GM15510 (cell line): ENCODE measurements around the gene TRAF2.

Source experiments
- POLR2A ChIP-seq: IDR thresholded peaks from 3 replicates; pipeline ENCODE4 v1.6.1; 2011; ENCODE audit warnings: borderline replicate concordance; ENCODE audit not compliant: insufficient read length; ENCODE audit errors: extremely low read depth

TRAF2 gene

DNA sequence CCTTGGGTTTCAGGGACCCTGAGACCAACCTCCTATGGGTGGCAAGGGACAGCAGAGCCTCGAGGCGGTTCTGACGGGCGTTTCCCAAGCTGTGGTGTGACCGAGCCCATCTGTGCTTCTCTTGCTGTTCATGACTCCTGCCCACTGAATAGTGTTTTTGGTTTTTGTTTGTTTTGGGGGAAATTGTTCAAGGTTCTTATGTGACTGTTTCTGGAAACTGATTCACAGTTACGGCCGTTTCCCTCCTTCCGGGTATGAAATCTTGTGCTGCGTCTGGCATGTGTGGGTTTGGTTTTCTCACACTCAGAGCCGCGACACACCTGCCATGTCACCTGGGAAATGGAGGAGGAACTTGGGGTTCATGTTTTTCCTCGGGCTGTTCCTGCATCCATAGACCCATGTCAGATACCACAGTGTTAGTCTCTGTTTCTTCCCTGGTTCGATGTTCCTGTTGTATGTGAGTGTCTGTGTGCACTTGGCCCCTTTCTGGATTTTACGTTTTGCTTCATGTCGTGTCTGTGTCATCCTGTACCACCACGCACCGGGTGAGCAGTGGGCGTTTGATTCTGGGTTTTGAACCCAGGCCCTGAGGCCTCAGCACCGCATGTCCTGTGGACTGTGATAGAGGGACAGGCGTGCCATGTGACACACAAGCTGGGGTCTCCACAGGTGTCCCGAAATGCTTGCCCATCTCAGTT is 29.5 kb downstream of the TRAF2 start:
- no peak for TF ChIP-seq POLR2A

DNA sequence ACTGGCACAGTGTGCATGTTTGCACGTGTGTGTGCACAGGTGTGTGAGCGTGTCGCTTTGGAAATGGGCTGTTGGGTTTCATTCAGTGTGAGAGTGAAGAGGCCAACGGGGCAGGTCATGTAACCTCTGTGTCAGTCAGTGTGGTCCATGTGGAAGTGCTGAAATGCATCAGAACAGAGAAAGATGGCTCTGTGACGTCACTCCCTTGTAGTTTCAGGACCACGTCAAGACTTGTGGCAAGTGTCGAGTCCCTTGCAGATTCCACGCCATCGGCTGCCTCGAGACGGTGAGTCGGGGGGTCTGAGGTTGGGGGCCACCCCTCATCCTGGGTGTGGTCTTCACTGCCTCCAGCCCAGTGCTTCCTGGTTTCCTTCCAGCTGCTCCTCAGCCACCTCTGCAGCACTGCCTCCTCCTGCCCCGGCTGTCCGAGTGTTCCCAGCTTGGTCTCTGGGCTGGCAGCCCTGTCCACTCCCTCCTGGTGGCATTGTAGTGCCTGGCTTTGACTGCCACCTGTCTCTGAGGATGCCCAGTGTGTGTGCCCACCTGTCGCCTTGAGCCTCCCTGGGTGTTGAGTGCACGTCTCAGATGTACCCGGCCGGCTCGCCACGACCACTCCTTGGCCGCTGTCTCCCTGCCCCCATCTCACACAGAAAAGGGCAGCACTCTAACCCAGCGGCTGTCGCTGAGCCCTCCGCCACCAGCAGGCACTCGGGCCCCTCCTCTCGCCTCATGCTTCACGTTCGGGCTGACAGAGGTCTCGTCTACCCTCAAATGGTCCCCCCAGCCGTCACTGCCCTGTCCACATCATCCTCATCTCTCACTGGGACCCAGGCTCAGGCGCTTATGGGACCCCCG is 30.2 kb downstream of the TRAF2 start:
- TF ChIP-seq POLR2A: no peak

DNA sequence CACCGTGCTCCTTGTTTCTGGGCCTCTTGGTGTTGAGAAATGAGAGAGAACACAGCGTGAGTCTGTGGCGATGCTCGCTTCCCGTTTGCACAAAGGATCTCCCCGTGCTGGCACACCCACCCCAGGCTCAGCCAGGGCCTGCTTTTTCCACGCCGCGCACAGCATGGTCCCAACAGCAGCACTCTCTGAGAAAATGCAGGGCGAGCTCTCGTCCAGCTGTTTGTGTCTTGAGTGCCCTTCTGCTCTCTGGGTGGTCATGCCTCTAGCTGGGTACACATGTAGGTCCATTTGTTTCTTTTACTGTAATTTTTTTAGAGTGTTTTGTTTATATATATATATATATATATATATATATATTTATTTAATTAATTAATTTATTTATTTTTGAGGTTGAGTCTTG is 31.6 kb downstream of the TRAF2 start:
- TF ChIP-seq POLR2A: no peak

DNA sequence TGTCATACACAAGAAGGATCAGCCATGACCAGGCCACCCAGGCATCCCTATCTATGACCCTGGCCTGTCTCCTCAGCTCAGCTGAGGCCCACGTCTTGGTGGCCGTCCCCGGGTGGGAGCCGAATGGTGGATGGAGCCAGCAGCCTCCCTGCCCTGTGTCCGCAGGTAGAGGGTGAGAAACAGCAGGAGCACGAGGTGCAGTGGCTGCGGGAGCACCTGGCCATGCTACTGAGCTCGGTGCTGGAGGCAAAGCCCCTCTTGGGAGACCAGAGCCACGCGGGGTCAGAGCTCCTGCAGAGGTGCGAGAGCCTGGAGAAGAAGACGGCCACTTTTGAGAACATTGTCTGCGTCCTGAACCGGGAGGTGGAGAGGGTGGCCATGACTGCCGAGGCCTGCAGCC is 33.8 kb downstream of the TRAF2 start:
- TF ChIP-seq POLR2A: no peak

DNA sequence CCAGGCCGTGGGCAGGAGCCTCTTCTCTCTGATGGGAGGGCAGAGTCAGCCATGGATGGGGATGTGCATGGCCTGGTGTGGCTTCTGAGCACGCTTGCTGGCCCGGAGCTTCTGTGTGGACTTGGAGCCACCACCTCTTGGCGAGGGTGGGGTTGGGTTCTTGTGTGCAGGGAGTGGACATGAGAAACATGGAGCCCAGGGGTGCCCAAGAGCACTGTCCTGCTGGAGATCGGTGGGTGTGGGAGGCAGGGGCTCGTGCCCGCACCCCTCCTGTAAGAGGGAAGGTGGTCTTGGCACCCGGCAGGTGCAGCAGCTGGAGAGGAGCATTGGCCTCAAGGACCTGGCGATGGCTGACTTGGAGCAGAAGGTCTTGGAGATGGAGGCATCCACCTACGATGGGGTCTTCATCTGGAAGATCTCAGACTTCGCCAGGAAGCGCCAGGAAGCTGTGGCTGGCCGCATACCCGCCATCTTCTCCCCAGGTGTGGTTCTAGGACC is 34.5 kb downstream of the TRAF2 start:
- TF ChIP-seq POLR2A: no peak

DNA sequence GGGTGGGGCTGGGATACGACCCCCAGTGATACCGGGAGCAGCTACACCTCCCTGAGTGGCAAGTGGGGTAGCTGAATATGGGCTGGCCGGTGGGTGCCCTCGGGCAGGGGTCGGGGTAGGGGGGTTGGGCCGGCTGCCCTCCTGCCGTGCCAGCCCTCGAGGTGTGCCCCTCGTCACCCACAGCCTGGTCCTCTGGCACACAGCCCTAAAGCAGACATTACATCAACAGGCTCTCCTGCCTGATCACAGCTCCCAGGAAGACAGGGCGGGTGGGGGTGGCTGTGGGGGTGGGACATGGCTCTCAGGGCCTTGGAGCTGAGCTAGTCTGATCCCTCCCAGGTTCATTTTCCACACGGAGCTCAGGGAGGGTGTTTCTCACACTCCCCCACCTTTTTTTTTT is 35.0 kb downstream of the TRAF2 start:
- TF ChIP-seq POLR2A: no peak

DNA sequence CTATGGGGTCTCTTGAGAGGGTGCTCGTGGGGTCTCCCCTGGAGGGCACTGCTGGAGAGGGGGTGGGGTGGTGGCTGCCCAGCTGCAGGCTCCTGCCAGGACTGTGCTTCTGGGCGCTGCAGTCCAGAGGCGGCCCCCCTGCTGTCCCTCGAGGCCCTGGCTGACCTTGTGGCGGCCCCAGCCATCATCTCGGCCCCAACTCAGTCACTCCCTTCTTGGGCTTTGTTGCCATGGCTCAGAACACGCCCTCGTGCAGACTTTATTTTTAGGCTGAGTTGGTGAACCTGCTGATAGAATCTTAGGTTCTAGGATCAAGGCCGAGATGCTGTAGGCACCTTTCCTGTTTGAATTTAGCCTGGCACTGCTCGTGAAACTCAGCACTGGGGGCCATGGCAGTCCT is 35.4 kb downstream of the TRAF2 start:
- TF ChIP-seq POLR2A: no peak

DNA sequence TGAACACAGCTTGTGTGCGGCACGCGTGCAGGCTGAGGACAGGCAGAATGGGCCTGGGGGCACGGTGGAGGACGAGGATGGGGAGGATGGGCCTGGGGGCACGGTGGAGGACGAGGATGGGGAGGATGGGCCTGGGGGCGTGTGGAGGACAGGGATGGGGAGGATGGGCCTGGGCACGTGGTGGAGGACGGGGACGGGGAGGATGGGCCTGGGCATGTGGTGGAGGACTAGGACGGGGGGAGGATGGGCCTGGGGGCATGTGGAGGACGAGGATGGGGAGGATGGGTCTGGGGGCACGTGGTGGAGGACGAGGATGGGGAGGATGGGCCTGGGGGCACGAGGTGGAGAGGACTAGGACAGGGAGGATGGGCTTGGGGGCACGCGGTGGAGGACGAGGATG is 36.2 kb downstream of the TRAF2 start:
- no peak for TF ChIP-seq POLR2A

DNA sequence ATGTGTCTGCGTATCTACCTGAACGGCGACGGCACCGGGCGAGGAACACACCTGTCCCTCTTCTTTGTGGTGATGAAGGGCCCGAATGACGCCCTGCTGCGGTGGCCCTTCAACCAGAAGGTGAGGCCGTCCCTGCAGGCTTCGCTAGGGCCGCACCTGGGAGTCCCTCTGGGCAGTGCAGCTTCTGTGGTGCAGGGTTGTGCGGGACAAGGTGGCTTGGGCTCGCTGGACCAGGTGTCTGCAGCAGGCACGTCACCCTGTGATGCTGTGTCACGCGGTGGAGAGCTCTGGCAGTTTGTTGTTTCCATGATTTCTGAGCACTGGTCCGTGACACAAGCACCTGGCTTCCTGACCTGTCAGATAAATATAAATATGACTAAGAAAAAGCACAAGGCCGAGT is 37.6 kb downstream of the TRAF2 start:
- TF ChIP-seq POLR2A: no peak

DNA sequence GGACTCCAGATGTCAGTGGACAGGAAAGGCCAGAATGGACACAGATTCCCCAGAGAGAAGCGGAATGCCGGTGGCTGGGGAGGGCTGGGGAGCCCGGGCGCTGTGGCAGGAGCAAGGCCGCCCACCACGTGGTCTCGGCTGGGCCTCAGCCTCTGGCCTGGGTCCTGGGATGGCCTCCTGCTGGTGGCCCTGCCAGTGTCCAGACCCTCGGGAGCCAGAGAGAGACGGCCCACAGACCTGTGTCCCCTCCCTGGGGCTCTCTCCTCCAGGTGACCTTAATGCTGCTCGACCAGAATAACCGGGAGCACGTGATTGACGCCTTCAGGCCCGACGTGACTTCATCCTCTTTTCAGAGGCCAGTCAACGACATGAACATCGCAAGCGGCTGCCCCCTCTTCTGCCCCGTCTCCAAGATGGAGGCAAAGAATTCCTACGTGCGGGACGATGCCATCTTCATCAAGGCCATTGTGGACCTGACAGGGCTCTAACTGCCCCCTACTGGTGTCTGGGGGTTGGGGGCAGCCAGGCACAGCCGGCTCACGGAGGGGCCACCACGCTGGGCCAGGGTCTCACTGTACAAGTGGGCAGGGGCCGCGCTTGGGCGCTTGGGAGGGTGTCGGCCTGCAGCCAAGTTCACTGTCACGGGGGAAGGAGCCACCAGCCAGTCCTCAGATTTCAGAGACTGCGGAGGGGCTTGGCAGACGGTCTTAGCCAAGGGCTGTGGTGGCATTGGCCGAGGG is 39.3 kb downstream of the TRAF2 start:
- no peak for TF ChIP-seq POLR2A

DNA sequence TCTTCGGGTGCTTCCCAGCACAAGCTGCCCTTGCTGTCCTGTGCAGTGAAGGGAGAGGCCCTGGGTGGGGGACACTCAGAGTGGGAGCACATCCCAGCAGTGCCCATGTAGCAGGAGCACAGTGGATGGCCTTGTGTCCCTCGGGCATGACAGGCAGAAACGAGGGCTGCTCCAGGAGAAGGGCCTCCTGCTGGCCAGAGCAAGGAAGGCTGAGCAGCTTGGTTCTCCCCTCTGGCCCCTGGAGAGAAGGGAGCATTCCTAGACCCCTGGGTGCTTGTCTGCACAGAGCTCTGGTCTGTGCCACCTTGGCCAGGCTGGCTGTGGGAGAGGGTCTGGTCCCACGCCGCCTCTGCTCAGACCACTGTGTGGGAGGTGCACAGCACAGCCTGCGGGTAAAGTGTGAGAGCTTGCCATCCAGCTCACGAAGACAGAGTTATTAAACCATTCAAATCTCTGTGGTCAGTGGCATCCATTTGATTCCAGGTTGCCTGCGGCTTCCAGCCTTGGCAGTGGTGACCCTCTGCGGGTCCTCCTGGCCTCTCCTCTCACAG is 39.9 kb downstream of the TRAF2 start:
- TF ChIP-seq POLR2A: no peak

DNA sequence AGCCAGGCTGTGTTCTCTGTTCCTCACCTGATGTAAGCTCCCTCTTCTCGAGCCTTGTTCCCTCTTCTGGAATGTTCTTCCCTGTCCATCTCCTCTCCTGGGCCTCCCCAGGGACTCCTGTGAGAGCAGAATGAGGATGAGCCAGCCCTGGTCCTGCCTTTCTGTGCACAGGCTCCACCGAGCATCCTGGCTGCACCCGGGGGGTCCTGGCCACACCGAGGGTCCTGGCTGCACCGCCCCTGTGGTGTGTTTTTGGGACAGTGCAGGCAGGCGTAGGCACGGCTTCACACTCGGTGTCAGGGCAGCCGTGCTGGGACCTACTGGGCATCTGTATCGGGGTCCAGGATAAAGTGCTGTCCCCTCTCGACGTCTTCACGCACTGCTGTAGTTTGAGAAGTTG is 40.4 kb downstream of the TRAF2 start:
- no peak for TF ChIP-seq POLR2A

DNA sequence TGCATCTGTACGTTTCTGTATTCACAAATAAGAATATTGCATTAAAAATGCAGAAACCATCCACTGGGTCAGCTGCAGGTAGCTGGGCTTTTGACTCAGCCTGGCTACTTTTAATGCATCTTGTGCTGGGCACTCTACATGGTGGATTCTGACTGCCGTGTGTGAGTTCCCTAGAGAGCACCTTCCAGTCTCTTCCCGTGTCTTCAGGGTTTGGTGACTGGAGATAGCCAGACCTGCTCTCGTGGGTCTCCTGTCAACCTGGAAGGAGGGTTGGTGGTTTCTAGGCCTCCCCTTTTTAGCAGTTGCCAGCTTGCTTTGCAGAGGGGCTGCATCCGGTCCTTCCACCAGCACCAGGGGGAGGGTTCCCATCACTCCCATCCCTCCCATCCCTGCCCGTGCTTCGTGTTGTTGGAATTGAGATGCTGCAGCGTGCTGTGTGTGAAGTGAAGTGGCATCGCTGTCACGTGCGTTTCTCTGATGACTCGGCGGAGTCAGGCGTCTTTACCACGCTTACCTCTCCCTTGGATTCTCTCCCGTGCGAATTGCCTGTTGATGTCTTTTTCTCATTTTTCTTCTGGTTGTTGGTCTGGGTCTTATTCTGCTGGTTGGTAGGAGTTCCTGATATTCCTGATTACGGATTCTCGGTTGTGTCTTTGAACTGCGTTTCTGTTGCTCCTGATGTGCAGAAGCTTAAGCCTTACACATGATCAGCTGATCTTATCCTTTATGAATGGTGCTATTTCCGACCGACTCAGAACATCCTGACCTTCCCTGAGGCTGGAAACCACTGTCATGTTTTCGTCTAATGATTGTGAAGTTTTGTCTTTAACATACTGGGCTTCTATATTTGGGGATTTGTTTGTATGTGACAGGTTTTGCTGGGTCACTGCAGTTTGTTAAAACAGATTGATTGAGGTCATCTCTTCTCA is 41.3 kb downstream of the TRAF2 start:
- no peak for TF ChIP-seq POLR2A

DNA sequence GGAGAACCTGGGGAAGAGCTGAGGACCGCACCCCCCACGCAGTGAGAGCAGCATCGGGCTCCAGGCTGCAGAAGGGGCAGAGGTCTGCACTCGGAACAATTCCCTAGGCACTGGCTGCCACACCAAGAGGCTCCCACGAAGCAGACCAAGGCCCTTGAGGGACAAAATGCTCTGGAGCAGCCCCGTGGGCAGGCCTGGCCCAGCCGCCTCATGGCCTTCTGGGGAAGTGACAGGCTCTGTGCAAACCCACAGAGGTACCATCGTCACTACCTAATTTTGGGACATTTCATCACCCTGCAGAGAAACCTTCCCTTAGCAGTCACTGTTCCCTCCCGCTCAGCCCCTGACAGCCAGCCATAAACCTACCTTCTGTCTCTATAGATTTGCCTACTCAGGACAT is 42.3 kb downstream of the TRAF2 start:
- TF ChIP-seq POLR2A: no peak

DNA sequence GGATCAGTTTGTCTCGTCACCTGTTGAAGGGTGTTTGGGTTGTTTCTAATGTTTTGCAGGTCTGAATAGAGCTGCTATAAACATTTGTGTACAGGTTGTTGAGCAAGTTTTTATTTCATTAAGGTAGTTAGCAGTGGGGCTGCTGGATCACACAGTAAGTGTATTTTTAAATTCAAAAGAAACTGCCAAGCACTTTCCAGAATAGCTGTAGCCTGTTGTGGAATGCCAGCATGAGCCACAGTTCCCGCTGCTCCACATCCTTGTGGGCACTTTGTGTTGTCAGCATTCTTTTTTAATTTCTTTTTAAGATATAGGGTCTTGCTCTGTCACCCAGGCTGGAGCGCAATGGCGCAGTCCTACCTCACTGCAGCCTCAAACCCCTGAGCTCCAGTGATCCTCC is 43.7 kb downstream of the TRAF2 start:
- TF ChIP-seq POLR2A: no peak

DNA sequence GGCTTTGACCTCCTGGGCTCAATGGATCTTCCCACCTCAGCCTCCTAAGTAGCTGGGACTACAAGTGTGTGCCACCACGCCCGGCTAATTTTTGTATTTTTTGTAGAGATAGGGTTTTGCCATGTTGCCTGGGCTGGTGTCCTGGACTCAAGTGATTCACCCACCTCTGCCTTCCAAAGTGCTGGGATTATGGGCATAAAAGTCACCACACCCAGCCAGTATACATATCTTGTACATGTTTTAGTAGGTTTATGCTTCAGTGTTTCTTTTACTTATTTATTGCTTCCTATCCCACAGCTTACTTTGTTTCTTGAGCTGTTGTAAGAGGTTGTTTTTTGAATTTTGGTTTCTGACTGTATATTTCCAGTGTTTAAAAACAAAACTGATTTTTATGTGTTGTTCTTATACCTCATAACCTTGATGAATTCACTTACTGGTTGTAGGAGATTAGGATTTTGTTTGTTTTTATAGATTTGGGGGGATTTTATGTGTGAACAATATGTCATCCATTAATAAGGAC is 45.4 kb downstream of the TRAF2 start:
- no peak for TF ChIP-seq POLR2A
